HepG2 (cell line): Measurements from ENCODE around the gene IQSEC1. TPM values are rescaled to one million over a fixed set of nuclear protein-coding genes. Genes with fewer than 3 reads are reported as not detected.

ENCODE experiments used
- ATAC-seq: fragments of 200-7000 bp; cut with Tn5 transposase; 3 replicates; pipeline ENCODE4 v1.9.1; 2020; ENCODE audit warnings: mild to moderate bottlenecking, moderate library complexity
- BruUV-seq: library from RNA; stranded (reverse); fragments of 400-500 nt; replicated peaks from 2 replicates; lab custom pipeline; 2021; lab: Mats Ljungman, UMichigan
- CTCF ChIA-PET: fragments of 300-600 bp; formaldehyde crosslinking; extraction: SDS; loops from one replicate; lab custom pipeline; 2021; ENCODE audit warnings: low total read pairs, inconsistent platforms, low intra/inter-chr PET ratio; lab: Yijun Ruan, JAX
- POLR2A ChIA-PET: fragments of 350-600 bp; sonication (Branson Sonifier 250); formaldehyde crosslinking; loops from one replicate; lab custom pipeline; 2020; ENCODE audit warnings: antibody characterized with exemption, inconsistent platforms; lab: Yijun Ruan, JAX
- DNase-seq: peaks from one replicate; pipeline ENCODE4 v3.0.0-alpha.2; 2015; ENCODE audit warnings: low spot score
- FAIRE-seq: peaks from 3 replicates; lab custom pipeline; 2011; peaks lifted over from hg19 to GRCh38; lab: Jason Lieb, UNC
- H2AFZ ChIP-seq: one replicate; pipeline ENCODE4 v1.6.1; 2011; ENCODE audit warnings: low read length, inconsistent platforms
- H3K27ac ChIP-seq: fragments of 300-600 bp; 3 replicates; pipeline ENCODE4 v1.8.0; 2011; ENCODE audit warnings: mixed run types, mild to moderate bottlenecking, mixed read lengths, low read length, inconsistent platforms; ENCODE audit not compliant: insufficient read depth; ENCODE audit errors: extremely low read length
- H3K27me3 ChIP-seq, 2 experiments: fragments of 200-600 bp in 1 of 2; 2 replicates in 1 of 2; 3 replicates in 1 of 2; pipeline versions ENCODE4 v1.6.0 to v1.8.0; 2011; ENCODE audit warnings: low read length in 2 of 2, mild to moderate bottlenecking in 2 of 2, moderate library complexity in 2 of 2, inconsistent platforms in 1 of 2; ENCODE audit not compliant: insufficient read depth in 2 of 2, control insufficient read depth in 1 of 2
- H3K36me3 ChIP-seq, 2 experiments: fragments of 200-600 bp in 1 of 2; replicated peaks in 1 of 2; 2 replicates in 1 of 2; 3 replicates in 1 of 2; pipeline versions ENCODE4 v1.5.1 to v1.8.0; 2011; ENCODE audit warnings: low read length in 2 of 2, inconsistent platforms in 1 of 2; ENCODE audit not compliant: insufficient read depth in 2 of 2, control insufficient read depth in 1 of 2
- H3K4me1 ChIP-seq: 2 replicates; pipeline ENCODE4 v1.5.1; 2012; ENCODE audit warnings: low read length, inconsistent platforms; ENCODE audit not compliant: insufficient read depth
- H3K4me2 ChIP-seq: 2 replicates; pipeline ENCODE4 v1.6.0; 2011; ENCODE audit warnings: low read depth, low read length, inconsistent platforms
- H3K4me3 ChIP-seq, 3 experiments: fragments of 200-600 bp in 1 of 3; sonication (generic), shearing (Covaris generic) in 1 of 3; replicated peaks in 1 of 3; 2 replicates each; pipeline ENCODE4 v1.5.1; 2011 to 2016; ENCODE audit warnings: low read length in 3 of 3, inconsistent platforms in 2 of 3, low read depth in 2 of 3, mild to moderate bottlenecking in 2 of 3, control low read depth in 1 of 3, mixed read lengths in 1 of 3; ENCODE audit not compliant: insufficient read depth in 1 of 3
- H3K79me2 ChIP-seq: one replicate; pipeline ENCODE4 v1.6.1; 2011; ENCODE audit warnings: low read length, inconsistent platforms; ENCODE audit not compliant: insufficient read depth
- H3K9ac ChIP-seq: 2 replicates; pipeline ENCODE4 v1.6.0; 2011; ENCODE audit warnings: mild to moderate bottlenecking, low read depth, low read length, inconsistent platforms; ENCODE audit not compliant: insufficient read depth
- H3K9me3 ChIP-seq: 2 replicates; pipeline ENCODE4 v1.5.1; 2012; ENCODE audit warnings: mild to moderate bottlenecking, low read length
- H4K20me1 ChIP-seq: 2 replicates; pipeline ENCODE4 v1.6.0; 2011; ENCODE audit warnings: inconsistent platforms, mild to moderate bottlenecking, low read length, moderate library complexity; ENCODE audit not compliant: insufficient read depth
- CREBL2 ChIP-seq: sonication (generic); formaldehyde crosslinking; IDR thresholded peaks from 2 replicates; pipeline ENCODE4 v1.8.1; 2023; ENCODE audit warnings: missing genetic modification reagents, mild to moderate bottlenecking, borderline replicate concordance
- FOXK2 ChIP-seq: fragments of 450-650 bp; IDR thresholded peaks from 2 replicates; pipeline ENCODE4 v1.6.1; 2016
- HDAC1 ChIP-seq: sonication (generic); formaldehyde crosslinking; IDR thresholded peaks from 2 replicates; pipeline ENCODE4 v1.5.1; 2020; ENCODE audit warnings: mild to moderate bottlenecking, missing genetic modification reagents
- MAZ ChIP-seq, 2 experiments: sonication (generic) in 1 of 2; formaldehyde crosslinking in 1 of 2; IDR thresholded peaks; 2 replicates each; pipeline versions ENCODE4 v1.5.0 to v1.6.1; 2012 to 2020; ENCODE audit warnings: low read depth in 2 of 2, mild to moderate bottlenecking in 2 of 2, borderline replicate concordance in 1 of 2, improper control_type of control experiment in 1 of 2, low read length in 1 of 2, missing genetic modification reagents in 1 of 2, moderate library complexity in 1 of 2
- MTA3 ChIP-seq: sonication (generic); formaldehyde crosslinking; IDR thresholded peaks from 2 replicates; pipeline ENCODE4 v1.4.0; 2020; ENCODE audit warnings: missing genetic modification reagents
- SRF ChIP-seq: IDR thresholded peaks from 2 replicates; pipeline ENCODE4 v1.6.1; 2011; ENCODE audit warnings: mild to moderate bottlenecking, low read depth, low read length, moderate library complexity
- ZIK1 ChIP-seq: sonication (generic); formaldehyde crosslinking; IDR thresholded peaks from 2 replicates; pipeline ENCODE4 v1.5.0; 2020; ENCODE audit warnings: mild to moderate bottlenecking, low read depth, missing genetic modification reagents, borderline replicate concordance
- ZNF24 ChIP-seq: fragments of 450-650 bp; IDR thresholded peaks from 2 replicates; pipeline ENCODE4 v1.6.1; 2017; ENCODE audit warnings: antibody characterized with exemption, mild to moderate bottlenecking
- ZNF253 ChIP-seq: sonication (generic); formaldehyde crosslinking; IDR thresholded peaks from 2 replicates; pipeline ENCODE4 v1.8.0; 2022; ENCODE audit warnings: mild to moderate bottlenecking, missing genetic modification reagents, borderline replicate concordance
- WGBS: methylation state at CpG from one replicate; pipeline ENCODE4 v1.1.6; 2017; ENCODE audit warnings: low lambda C conversion rate; 5-methylcytosine and 5-hydroxymethylcytosine counted together
- in situ Hi-C: cut with HindIII; loops from 2 replicates; pipeline ENCODE4 v1.10.0; 2017; ENCODE audit warnings: low pct_unique_long_range_greater_than_20kb; ENCODE audit not compliant: extremely low pct_ligation_motif_present
- intact Hi-C: fragments of 100-400 bp; cut with micrococcal nuclease; formaldehyde crosslinking; loops from one replicate; pipeline ENCODE4 v1.10.0; 2022; ENCODE audit not compliant: unreplicated experiment
- polyA plus RNA-seq, 8 experiments: library from polyadenylated mRNA; depleted of rRNA in 3 of 8; stranded (reverse) in 7 of 8; unstranded in 1 of 8; fragments of >200 nt; fragmentation: Illumina TruSeq in 4 of 8; extraction: Trizol in 4 of 8; gene quantifications; 2 replicates each; pipeline versions ENCODE4 v1.2.1 to v1.2.3, GENCODE V29; 2011 to 2016; ENCODE audit warnings: low read depth in 4 of 8, missing spikeins in 1 of 8, mixed read lengths in 1 of 8; ENCODE audit not compliant: insufficient read depth in 1 of 8
- total RNA-seq, 5 experiments: library from RNA; depleted of rRNA; stranded (reverse); fragments of >200 nt; fragmentation: Illumina TruSeq; extraction: Trizol; gene quantifications; 2 replicates each; pipeline ENCODE4 v1.2.3, GENCODE V29; 2016; ENCODE audit warnings: low read depth in 1 of 5
- TF ChIP-seq, protein P1 (sequence below): sonication (generic); formaldehyde crosslinking; IDR thresholded peaks from 2 replicates; pipeline ENCODE4 v1.4.0; 2020; ENCODE audit warnings: mild to moderate bottlenecking, missing genetic modification reagents, borderline replicate concordance
- TF ChIP-seq, protein P2 (sequence below): sonication (generic); formaldehyde crosslinking; IDR thresholded peaks from 2 replicates; pipeline ENCODE4 v1.4.0; 2020; ENCODE audit warnings: missing genetic modification reagents

IQSEC1 gene
- total and polyA plus RNA-seq, 2 of the 13 experiments (the other 11 are each of a cell fraction or from before 2014, with no cell fraction given), result 17.4 to 20.2 TPM

- in situ Hi-C loops, result no loop called here
- Histone ChIP-seq H3K36me3 (no peaks in the 10 kb centered on the region), H4K20me1 (0 out of 2 replicates have a peak, but pooled peaks cover 4% of the 10 kb centered on the region), H3K4me3 (no peak overlapping the region), H2AFZ (no peak overlapping the region), H3K9ac (no peak overlapping the region), H3K79me2 (no peaks in the 10 kb centered on the region), H3K4me2 (no peak overlapping the region), H3K27ac (no peak overlapping the region), H3K27me3 (no peaks in the 10 kb centered on the region), H3K4me1 (peaks cover 8% of the 10 kb centered on the region), H3K9me3 (no peaks in the 10 kb centered on the region)
- intact Hi-C loops, result no loop called here
- DNase-seq, result no peak
- 60% methylated on average over 1 of the region's 18 CpGs for WGBS
- ATAC-seq, result no peak
- BruUV-seq, result no TSS peak
- TF ChIP-seq CREBL2 (CRISPR knock-in tag), result no peak
- no peak for TF ChIP-seq ZNF253
- no peak for TF ChIP-seq FOXK2
- TF ChIP-seq, protein P1, sequence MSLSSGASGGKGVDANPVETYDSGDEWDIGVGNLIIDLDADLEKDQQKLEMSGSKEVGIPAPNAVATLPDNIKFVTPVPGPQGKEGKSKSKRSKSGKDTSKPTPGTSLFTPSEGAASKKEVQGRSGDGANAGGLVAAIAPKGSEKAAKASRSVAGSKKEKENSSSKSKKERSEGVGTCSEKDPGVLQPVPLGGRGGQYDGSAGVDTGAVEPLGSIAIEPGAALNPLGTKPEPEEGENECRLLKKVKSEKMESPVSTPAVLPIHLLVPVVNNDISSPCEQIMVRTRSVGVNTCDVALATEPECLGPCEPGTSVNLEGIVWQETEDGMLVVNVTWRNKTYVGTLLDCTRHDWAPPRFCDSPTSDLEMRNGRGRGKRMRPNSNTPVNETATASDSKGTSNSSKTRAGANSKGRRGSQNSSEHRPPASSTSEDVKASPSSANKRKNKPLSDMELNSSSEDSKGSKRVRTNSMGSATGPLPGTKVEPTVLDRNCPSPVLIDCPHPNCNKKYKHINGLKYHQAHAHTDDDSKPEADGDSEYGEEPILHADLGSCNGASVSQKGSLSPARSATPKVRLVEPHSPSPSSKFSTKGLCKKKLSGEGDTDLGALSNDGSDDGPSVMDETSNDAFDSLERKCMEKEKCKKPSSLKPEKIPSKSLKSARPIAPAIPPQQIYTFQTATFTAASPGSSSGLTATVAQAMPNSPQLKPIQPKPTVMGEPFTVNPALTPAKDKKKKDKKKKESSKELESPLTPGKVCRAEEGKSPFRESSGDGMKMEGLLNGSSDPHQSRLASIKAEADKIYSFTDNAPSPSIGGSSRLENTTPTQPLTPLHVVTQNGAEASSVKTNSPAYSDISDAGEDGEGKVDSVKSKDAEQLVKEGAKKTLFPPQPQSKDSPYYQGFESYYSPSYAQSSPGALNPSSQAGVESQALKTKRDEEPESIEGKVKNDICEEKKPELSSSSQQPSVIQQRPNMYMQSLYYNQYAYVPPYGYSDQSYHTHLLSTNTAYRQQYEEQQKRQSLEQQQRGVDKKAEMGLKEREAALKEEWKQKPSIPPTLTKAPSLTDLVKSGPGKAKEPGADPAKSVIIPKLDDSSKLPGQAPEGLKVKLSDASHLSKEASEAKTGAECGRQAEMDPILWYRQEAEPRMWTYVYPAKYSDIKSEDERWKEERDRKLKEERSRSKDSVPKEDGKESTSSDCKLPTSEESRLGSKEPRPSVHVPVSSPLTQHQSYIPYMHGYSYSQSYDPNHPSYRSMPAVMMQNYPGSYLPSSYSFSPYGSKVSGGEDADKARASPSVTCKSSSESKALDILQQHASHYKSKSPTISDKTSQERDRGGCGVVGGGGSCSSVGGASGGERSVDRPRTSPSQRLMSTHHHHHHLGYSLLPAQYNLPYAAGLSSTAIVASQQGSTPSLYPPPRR (CRISPR knock-in tag), result no peak
- TF ChIP-seq ZNF24, result no peak
- no peak for TF ChIP-seq HDAC1 (CRISPR knock-in tag)
- TF ChIP-seq SRF, result no peak
- no peak for TF ChIP-seq MAZ (IDR thresholded peaks at IDR 0.05; ENCODE audit: borderline replicate concordance, low read depth, low read length)
- TF ChIP-seq MAZ (CRISPR knock-in tag; IDR thresholded peaks at IDR 0.05; ENCODE audit: low read depth), result no peak
- TF ChIP-seq MTA3, result no peak
- no peak for TF ChIP-seq ZIK1 (CRISPR knock-in tag)
- TF ChIP-seq, protein P2, sequence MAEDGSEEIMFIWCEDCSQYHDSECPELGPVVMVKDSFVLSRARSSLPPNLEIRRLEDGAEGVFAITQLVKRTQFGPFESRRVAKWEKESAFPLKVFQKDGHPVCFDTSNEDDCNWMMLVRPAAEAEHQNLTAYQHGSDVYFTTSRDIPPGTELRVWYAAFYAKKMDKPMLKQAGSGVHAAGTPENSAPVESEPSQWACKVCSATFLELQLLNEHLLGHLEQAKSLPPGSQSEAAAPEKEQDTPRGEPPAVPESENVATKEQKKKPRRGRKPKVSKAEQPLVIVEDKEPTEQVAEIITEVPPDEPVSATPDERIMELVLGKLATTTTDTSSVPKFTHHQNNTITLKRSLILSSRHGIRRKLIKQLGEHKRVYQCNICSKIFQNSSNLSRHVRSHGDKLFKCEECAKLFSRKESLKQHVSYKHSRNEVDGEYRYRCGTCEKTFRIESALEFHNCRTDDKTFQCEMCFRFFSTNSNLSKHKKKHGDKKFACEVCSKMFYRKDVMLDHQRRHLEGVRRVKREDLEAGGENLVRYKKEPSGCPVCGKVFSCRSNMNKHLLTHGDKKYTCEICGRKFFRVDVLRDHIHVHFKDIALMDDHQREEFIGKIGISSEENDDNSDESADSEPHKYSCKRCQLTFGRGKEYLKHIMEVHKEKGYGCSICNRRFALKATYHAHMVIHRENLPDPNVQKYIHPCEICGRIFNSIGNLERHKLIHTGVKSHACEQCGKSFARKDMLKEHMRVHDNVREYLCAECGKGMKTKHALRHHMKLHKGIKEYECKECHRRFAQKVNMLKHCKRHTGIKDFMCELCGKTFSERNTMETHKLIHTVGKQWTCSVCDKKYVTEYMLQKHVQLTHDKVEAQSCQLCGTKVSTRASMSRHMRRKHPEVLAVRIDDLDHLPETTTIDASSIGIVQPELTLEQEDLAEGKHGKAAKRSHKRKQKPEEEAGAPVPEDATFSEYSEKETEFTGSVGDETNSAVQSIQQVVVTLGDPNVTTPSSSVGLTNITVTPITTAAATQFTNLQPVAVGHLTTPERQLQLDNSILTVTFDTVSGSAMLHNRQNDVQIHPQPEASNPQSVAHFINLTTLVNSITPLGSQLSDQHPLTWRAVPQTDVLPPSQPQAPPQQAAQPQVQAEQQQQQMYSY (CRISPR knock-in tag), result no peak
- CTCF ChIA-PET, result no interaction called here
- FAIRE-seq, result no peak
- POLR2A ChIA-PET, result no interaction called here
These were observed 57.7 kb downstream of the IQSEC1 start for GRCh38 chr3:13015286-13016082.
